Measurements from ENCODE around the gene CLDN7.

Gene CLDN7

GRCh38 chr17:7219229-7219811, 43.0 kb downstream of the CLDN7 start:
- no peak for DNase-seq (ENCODE audit: low read depth)

GRCh38 chr17:7218758-7219157, 43.5 kb downstream of the CLDN7 start:
- no peak for DNase-seq (ENCODE audit: low read depth)

GRCh38 chr17:7218166-7218565, 44.1 kb downstream of the CLDN7 start:
- DNase-seq (ENCODE audit: low read depth): no peak

- DNase-seq (ENCODE audit: low read depth): no peak
Observed at GRCh38 chr17:7217113-7217987, 44.9 kb downstream of the CLDN7 start.

GRCh38 chr17:7216242-7217112, 45.8 kb downstream of the CLDN7 start:
- no peak for DNase-seq (ENCODE audit: low read depth)

- DNase-seq (ENCODE audit: low read depth): no peak
Observed at GRCh38 chr17:7215652-7216180, 46.6 kb downstream of the CLDN7 start.

- no peak for DNase-seq (ENCODE audit: low read depth)
Observed at GRCh38 chr17:7215136-7215638, 47.1 kb downstream of the CLDN7 start.

GRCh38 chr17:7214300-7215135, 47.8 kb downstream of the CLDN7 start:
- peak; percentile 99 for DNase-seq (ENCODE audit: low read depth)

- DNase-seq (ENCODE audit: low read depth): no peak
Observed at GRCh38 chr17:7213895-7214299, 48.4 kb downstream of the CLDN7 start.

- DNase-seq (ENCODE audit: low read depth): no peak
Observed at GRCh38 chr17:7211491-7212273, 50.6 kb downstream of the CLDN7 start.
